ENCODE data around the gene CTAGE1. TPM values are rescaled to one million over a fixed set of nuclear protein-coding genes. Genes with fewer than 3 reads are reported as not detected.
A peak's percentile ranks its signal among the peaks of the same experiment; 100 is the strongest.

Gene CTAGE1
- total RNA-seq, 1 experiment from 2014 or later = not detected

- Histone ChIP-seq H3K4me2 (ENCODE audit: low read length) (no peak overlapping the region), H3K27ac (ENCODE audit: low read length) (no peak overlapping the region), H3K36me3 (ENCODE audit: low read depth, low read length) (no peaks in the 10 kb centered on the region), H3K27me3 (ENCODE audit: low read length) (no peaks in the 10 kb centered on the region), H3F3A (ENCODE audit: low read length, unreplicated experiment) (no peaks in the 10 kb centered on the region), H3K9ac (ENCODE audit: low read length) (no peak overlapping the region), H4K20me1 (ENCODE audit: low read length) (no peaks in the 10 kb centered on the region), H3K79me2 (ENCODE audit: low read length) (no peaks in the 10 kb centered on the region), H3K4me3 (ENCODE audit: low read length) (no peak overlapping the region), H3K4me1 (ENCODE audit: insufficient read depth, low read length) (peaks cover 42% of the 10 kb centered on the region), H2AFZ (ENCODE audit: low read length) (no peak overlapping the region), H3K9me3 (ENCODE audit: low read length) (no peaks in the 10 kb centered on the region), H3K9me2 (replicated peaks; ENCODE audit: low read length) (no peaks in the 10 kb centered on the region)
- DNase-seq (no peak), ATAC-seq (no peak)
- POLR2A ChIA-PET (ENCODE audit: unreplicated experiment) = no interaction called here
- no TSS peak for BruUV-seq (replicated peaks)
- TF ChIP-seq CTCF (conservative IDR thresholded peaks at IDR 0.05; ENCODE audit: low read depth, low read length) (no peak), EZH2 (IDR thresholded peaks at IDR 0.05; ENCODE audit: low read length, unreplicated experiment) (no peak), EZH2phosphoT487 (IDR thresholded peaks at IDR 0.05; ENCODE audit: borderline replicate concordance, low read length) (no peak)
- intact Hi-C loops (cut with micrococcal nuclease) = loop anchor here (5.0 kb wide), 2 partner anchors 40 to 80 kb away; no protein-coding TSS in a partner anchor
- CTCF ChIA-PET = no interaction called here
These were observed 30.4 kb downstream of the CTAGE1 start for GRCh38 chr18:22387364-22387763.

GRCh38 chr18:22385718-22386117 lies 32.0 kb downstream of the CTAGE1 start:
- ChIA-PET POLR2A (ENCODE audit: unreplicated experiment) (no interaction called here), CTCF (no interaction called here)
- no peak overlapping the region for H3K4me3 ChIP-seq (ENCODE audit: low read length)
- peak overlapping the region; percentile 81 for H3K27ac ChIP-seq (ENCODE audit: low read length)
- intact Hi-C loops (cut with micrococcal nuclease) = loop anchor here (2.0 to 5.0 kb wide), 3 partner anchors 38 to 173 kb away; no protein-coding TSS in a partner anchor
- no peaks in the 10 kb centered on the region for H4K20me1 ChIP-seq (ENCODE audit: low read length)
- DNase-seq (peak; percentile 84), ATAC-seq (peak; percentile 93)
- TF ChIP-seq EZH2phosphoT487 (IDR thresholded peaks at IDR 0.05; ENCODE audit: borderline replicate concordance, low read length) = no peak
- no peak for TF ChIP-seq EZH2 (IDR thresholded peaks at IDR 0.05; ENCODE audit: low read length, unreplicated experiment)
- no peak for TF ChIP-seq CTCF (conservative IDR thresholded peaks at IDR 0.05; ENCODE audit: low read depth, low read length)
- no TSS peak for BruUV-seq (replicated peaks)
- H3K9ac ChIP-seq (ENCODE audit: low read length) = peak overlapping the region; percentile 59
- H3K9me3 ChIP-seq (ENCODE audit: low read length) = no peaks in the 10 kb centered on the region
- H3K36me3 ChIP-seq (ENCODE audit: low read depth, low read length) = no peaks in the 10 kb centered on the region
- H3K9me2 ChIP-seq (replicated peaks; ENCODE audit: low read length) = no peaks in the 10 kb centered on the region
- H3K27me3 ChIP-seq (ENCODE audit: low read length) = no peaks in the 10 kb centered on the region
- peak overlapping the region; percentile 30 for H3K4me2 ChIP-seq (ENCODE audit: low read length)
- H3F3A ChIP-seq (ENCODE audit: low read length, unreplicated experiment) = no peaks in the 10 kb centered on the region
- no peak overlapping the region for H2AFZ ChIP-seq (ENCODE audit: low read length)
- no peaks in the 10 kb centered on the region for H3K79me2 ChIP-seq (ENCODE audit: low read length)
- peaks cover 28% of the 10 kb centered on the region for H3K4me1 ChIP-seq (ENCODE audit: insufficient read depth, low read length)

- no peaks in the 10 kb centered on the region for H3K79me2 ChIP-seq (ENCODE audit: low read length)
- peak; percentile 86 for ATAC-seq
- H2AFZ ChIP-seq (ENCODE audit: low read length) = no peak overlapping the region
- no peak overlapping the region for H3K27ac ChIP-seq (ENCODE audit: low read length)
- H3K9me2 ChIP-seq (replicated peaks; ENCODE audit: low read length) = no peaks in the 10 kb centered on the region
- BruUV-seq (replicated peaks) = no TSS peak
- H3K9ac ChIP-seq (ENCODE audit: low read length) = no peak overlapping the region
- no peak overlapping the region for H3K4me2 ChIP-seq (ENCODE audit: low read length)
- ChIA-PET CTCF (interaction anchor here (0.5 to 1.1 kb wide), 5 partner anchors 8 to 270 kb away, joined by 3 read pairs; no protein-coding TSS in a partner anchor), POLR2A (ENCODE audit: unreplicated experiment) (no interaction called here)
- intact Hi-C loops (cut with micrococcal nuclease) = loop anchor here (10.0 kb wide), 1 partner anchor 464 kb away; no protein-coding TSS in a partner anchor
- no peaks in the 10 kb centered on the region for H3K9me3 ChIP-seq (ENCODE audit: low read length)
- no peaks in the 10 kb centered on the region for H3K27me3 ChIP-seq (ENCODE audit: low read length)
- no peak overlapping the region for H3K4me3 ChIP-seq (ENCODE audit: low read length)
- H3K36me3 ChIP-seq (ENCODE audit: low read depth, low read length) = no peaks in the 10 kb centered on the region
- DNase-seq = peak; percentile 67
- no peaks in the 10 kb centered on the region for H3K4me1 ChIP-seq (ENCODE audit: insufficient read depth, low read length)
- no peaks in the 10 kb centered on the region for H4K20me1 ChIP-seq (ENCODE audit: low read length)
- TF ChIP-seq CTCF (conservative IDR thresholded peaks at IDR 0.05; ENCODE audit: low read depth, low read length) (peak; percentile 75), EZH2phosphoT487 (IDR thresholded peaks at IDR 0.05; ENCODE audit: borderline replicate concordance, low read length) (no peak), EZH2 (IDR thresholded peaks at IDR 0.05; ENCODE audit: low read length, unreplicated experiment) (no peak)
- H3F3A ChIP-seq (ENCODE audit: low read length, unreplicated experiment) = no peaks in the 10 kb centered on the region
These were observed 38.9 kb downstream of the CTAGE1 start for GRCh38 chr18:22378672-22379282.

Measured in PC-3 (cell line).